ENCODE data around the gene SCN3A.

GRCh38 chr2:165205865-165206264 is 2.0 kb upstream of the SCN3A start:
- TF ChIP-seq CTCF (conservative IDR thresholded peaks at IDR 0.05) (no peak), ZFX (IDR thresholded peaks at IDR 0.05) (no peak)

Data from C4-2B (cell line).